T-helper 1 cell treated with Interleukin-12 subunit alpha and Interleukin-12 subunit beta and Interleukin-4 antibody, amounts not matched to agents 30 μg/mL and 1 μg/mL, for 36 hours (primary cell): ENCODE data around the gene WDR27.

Experiments used
- H3K27ac Mint-ChIP-seq: one replicate; pipeline ENCODE4 v1.8.0; 2021; ENCODE audit warnings: mild to moderate bottlenecking, mixed read lengths
- H3K27me3 Mint-ChIP-seq: one replicate; pipeline ENCODE4 v1.8.0; 2021; ENCODE audit warnings: low read depth, mixed read lengths
- H3K36me3 Mint-ChIP-seq: one replicate; pipeline ENCODE4 v1.8.0; 2021; ENCODE audit warnings: low read depth, mixed read lengths
- H3K4me1 Mint-ChIP-seq: one replicate; pipeline ENCODE4 v1.8.0; 2021; ENCODE audit warnings: low read depth, mixed read lengths
- H3K4me3 Mint-ChIP-seq: one replicate; pipeline ENCODE4 v1.8.0; 2021; ENCODE audit warnings: mild to moderate bottlenecking, moderate library complexity, mixed read lengths
- H3K9me3 Mint-ChIP-seq: one replicate; pipeline ENCODE4 v1.8.0; 2021; ENCODE audit warnings: mixed read lengths

Gene WDR27

GRCh38 chr6:169689287-169689686 is 12.5 kb downstream of the WDR27 start:
- Mint-ChIP-seq H3K4me1 (no peaks in the 10 kb centered on the region), H3K27me3 (no peaks in the 10 kb centered on the region), H3K4me3 (no peak overlapping the region), H3K9me3 (peaks cover 23% of the 10 kb centered on the region), H3K36me3 (peaks cover 28% of the 10 kb centered on the region), H3K27ac (no peak overlapping the region)

GRCh38 chr6:169685860-169686259 is 16.0 kb downstream of the WDR27 start:
- no peaks in the 10 kb centered on the region for H3K4me1 Mint-ChIP-seq
- H3K9me3 Mint-ChIP-seq, result peaks cover 23% of the 10 kb centered on the region
- H3K27me3 Mint-ChIP-seq, result no peaks in the 10 kb centered on the region
- H3K4me3 Mint-ChIP-seq, result no peak overlapping the region
- H3K36me3 Mint-ChIP-seq, result peaks cover 32% of the 10 kb centered on the region
- no peak overlapping the region for H3K27ac Mint-ChIP-seq

GRCh38 chr6:169684056-169684455 is 17.8 kb downstream of the WDR27 start:
- Mint-ChIP-seq H3K27me3 (no peaks in the 10 kb centered on the region), H3K27ac (no peak overlapping the region), H3K4me1 (no peaks in the 10 kb centered on the region), H3K36me3 (peaks cover 38% of the 10 kb centered on the region), H3K4me3 (no peak overlapping the region), H3K9me3 (peaks cover 23% of the 10 kb centered on the region)

- no peaks in the 10 kb centered on the region for H3K9me3 Mint-ChIP-seq
- peaks cover 10% of the 10 kb centered on the region for H3K36me3 Mint-ChIP-seq
- H3K27me3 Mint-ChIP-seq, result no peaks in the 10 kb centered on the region
- no peak overlapping the region for H3K4me3 Mint-ChIP-seq
- H3K4me1 Mint-ChIP-seq, result no peaks in the 10 kb centered on the region
- H3K27ac Mint-ChIP-seq, result no peak overlapping the region
Measured at GRCh38 chr6:169678342-169678741, 23.5 kb downstream of the WDR27 start.

GRCh38 chr6:169677096-169677495 is 24.7 kb downstream of the WDR27 start:
- Mint-ChIP-seq H3K4me1 (no peaks in the 10 kb centered on the region), H3K27me3 (no peaks in the 10 kb centered on the region), H3K27ac (no peak overlapping the region), H3K4me3 (no peak overlapping the region), H3K36me3 (peaks cover 6% of the 10 kb centered on the region), H3K9me3 (no peaks in the 10 kb centered on the region)

- Mint-ChIP-seq H3K4me1 (peaks cover under 1% of the 10 kb centered on the region), H3K27me3 (no peaks in the 10 kb centered on the region), H3K36me3 (peaks cover 5% of the 10 kb centered on the region), H3K9me3 (no peaks in the 10 kb centered on the region), H3K27ac (no peak overlapping the region), H3K4me3 (no peak overlapping the region)
Measured at GRCh38 chr6:169675011-169675410, 26.8 kb downstream of the WDR27 start.

GRCh38 chr6:169671563-169671962 is 30.3 kb downstream of the WDR27 start:
- Mint-ChIP-seq H3K4me3 (no peak overlapping the region), H3K9me3 (no peaks in the 10 kb centered on the region), H3K27ac (no peak overlapping the region), H3K27me3 (no peaks in the 10 kb centered on the region), H3K4me1 (peaks cover 7% of the 10 kb centered on the region), H3K36me3 (no peaks in the 10 kb centered on the region)

GRCh38 chr6:169669889-169670288 is 31.9 kb downstream of the WDR27 start:
- Mint-ChIP-seq H3K9me3 (no peaks in the 10 kb centered on the region), H3K4me1 (peaks cover 7% of the 10 kb centered on the region), H3K27ac (no peak overlapping the region), H3K4me3 (no peak overlapping the region), H3K36me3 (no peaks in the 10 kb centered on the region), H3K27me3 (no peaks in the 10 kb centered on the region)

- no peaks in the 10 kb centered on the region for H3K27me3 Mint-ChIP-seq
- H3K4me1 Mint-ChIP-seq, result peaks cover 7% of the 10 kb centered on the region
- H3K27ac Mint-ChIP-seq, result no peak overlapping the region
- no peaks in the 10 kb centered on the region for H3K9me3 Mint-ChIP-seq
- H3K36me3 Mint-ChIP-seq, result no peaks in the 10 kb centered on the region
- H3K4me3 Mint-ChIP-seq, result no peak overlapping the region
Measured at GRCh38 chr6:169669147-169669546, 32.7 kb downstream of the WDR27 start.

- Mint-ChIP-seq H3K9me3 (no peaks in the 10 kb centered on the region), H3K27me3 (no peaks in the 10 kb centered on the region), H3K4me1 (peaks cover 7% of the 10 kb centered on the region), H3K27ac (no peak overlapping the region), H3K4me3 (no peak overlapping the region), H3K36me3 (peaks cover 1% of the 10 kb centered on the region)
Measured at GRCh38 chr6:169668203-169668847, 33.5 kb downstream of the WDR27 start.

GRCh38 chr6:169667716-169668115 is 34.1 kb downstream of the WDR27 start:
- Mint-ChIP-seq H3K4me3 (no peak overlapping the region), H3K27me3 (no peaks in the 10 kb centered on the region), H3K4me1 (peaks cover 7% of the 10 kb centered on the region), H3K27ac (no peak overlapping the region), H3K9me3 (no peaks in the 10 kb centered on the region), H3K36me3 (peaks cover 1% of the 10 kb centered on the region)

GRCh38 chr6:169666441-169666840 is 35.4 kb downstream of the WDR27 start:
- Mint-ChIP-seq H3K27me3 (no peaks in the 10 kb centered on the region), H3K4me3 (no peak overlapping the region), H3K4me1 (peaks cover 7% of the 10 kb centered on the region), H3K27ac (no peak overlapping the region), H3K36me3 (peaks cover 1% of the 10 kb centered on the region), H3K9me3 (no peaks in the 10 kb centered on the region)

- peaks cover 1% of the 10 kb centered on the region for H3K36me3 Mint-ChIP-seq
- H3K4me1 Mint-ChIP-seq, result peaks cover 7% of the 10 kb centered on the region
- H3K27me3 Mint-ChIP-seq, result no peaks in the 10 kb centered on the region
- H3K27ac Mint-ChIP-seq, result no peak overlapping the region
- H3K9me3 Mint-ChIP-seq, result no peaks in the 10 kb centered on the region
- H3K4me3 Mint-ChIP-seq, result no peak overlapping the region
Measured at GRCh38 chr6:169665289-169665688, 36.5 kb downstream of the WDR27 start.

- no peaks in the 10 kb centered on the region for H3K4me1 Mint-ChIP-seq
- H3K9me3 Mint-ChIP-seq, result no peaks in the 10 kb centered on the region
- H3K36me3 Mint-ChIP-seq, result peaks cover 1% of the 10 kb centered on the region
- no peak overlapping the region for H3K4me3 Mint-ChIP-seq
- H3K27ac Mint-ChIP-seq, result no peak overlapping the region
- no peaks in the 10 kb centered on the region for H3K27me3 Mint-ChIP-seq
Measured at GRCh38 chr6:169664227-169664626, 37.6 kb downstream of the WDR27 start.

GRCh38 chr6:169663468-169663867 is 38.4 kb downstream of the WDR27 start:
- H3K9me3 Mint-ChIP-seq, result no peaks in the 10 kb centered on the region
- no peaks in the 10 kb centered on the region for H3K27me3 Mint-ChIP-seq
- H3K36me3 Mint-ChIP-seq, result peaks cover 1% of the 10 kb centered on the region
- H3K4me1 Mint-ChIP-seq, result no peaks in the 10 kb centered on the region
- no peak overlapping the region for H3K4me3 Mint-ChIP-seq
- H3K27ac Mint-ChIP-seq, result no peak overlapping the region

- H3K27me3 Mint-ChIP-seq, result no peaks in the 10 kb centered on the region
- H3K27ac Mint-ChIP-seq, result no peak overlapping the region
- no peak overlapping the region for H3K4me3 Mint-ChIP-seq
- peaks cover 1% of the 10 kb centered on the region for H3K36me3 Mint-ChIP-seq
- no peaks in the 10 kb centered on the region for H3K4me1 Mint-ChIP-seq
- no peaks in the 10 kb centered on the region for H3K9me3 Mint-ChIP-seq
Measured at GRCh38 chr6:169661391-169661756, 40.5 kb downstream of the WDR27 start.
